Prostate gland (tissue), 2 donors: ENCODE measurements around the gene VSTM2A. TPM values are rescaled to one million over a fixed set of nuclear protein-coding genes. Genes with fewer than 3 reads are reported as not detected.

Source experiments
- DNase-seq: peaks from one replicate; pipeline ENCODE4 v3.0.0-alpha.2; 2019; ENCODE audit warnings: low spot score
- H3K27ac ChIP-seq, 2 donors: fragments of 200-600 bp; sonication (generic); 2 replicates each; pipeline ENCODE4 v1.5.1; 2017 to 2019
- H3K27me3 ChIP-seq: fragments of 200-600 bp; sonication (generic); replicated peaks from 2 replicates; pipeline ENCODE4 v1.5.1; 2019; ENCODE audit not compliant: insufficient read depth
- H3K36me3 ChIP-seq, 2 donors: fragments of 200-600 bp; sonication (generic); 1 replicate in 1 of 2; 2 replicates in 1 of 2; pipeline versions ENCODE4 v1.5.1 to v1.8.1; 2017 to 2019
- H3K4me1 ChIP-seq: fragments of 200-600 bp; sonication (generic); replicated peaks from 2 replicates; pipeline ENCODE4 v1.5.1; 2019
- H3K4me3 ChIP-seq, 2 donors: fragments of 200-600 bp; sonication (generic); 2 replicates each; pipeline ENCODE4 v1.5.1; 2017 to 2019
- H3K9me3 ChIP-seq: fragments of 200-600 bp; sonication (generic); 2 replicates; pipeline ENCODE4 v1.5.1; 2017
- CTCF ChIP-seq, 4 experiments: fragments of 200-600 bp in 2 of 4; fragments of 450-650 bp in 2 of 4; sonication (generic) in 2 of 4; IDR thresholded peaks; 1 replicate in 3 of 4; 2 replicates in 1 of 4; pipeline ENCODE4 v1.5.1; 2016 to 2019; ENCODE audit warnings: antibody characterized with exemption in 4 of 4, mild to moderate bottlenecking in 2 of 4, moderate library complexity in 2 of 4
- POLR2A ChIP-seq: fragments of 450-650 bp; IDR thresholded peaks from one replicate; pipeline ENCODE4 v1.6.1; 2016; ENCODE audit warnings: antibody characterized with exemption, mild to moderate bottlenecking
- POLR2AphosphoS5 ChIP-seq: sonication (generic); formaldehyde crosslinking; IDR thresholded peaks from one replicate; pipeline ENCODE4 v1.6.1; 2017; ENCODE audit warnings: antibody characterized with exemption
- WGBS: methylation state at CpG from one replicate; pipeline ENCODE4 v1.1.5; 2018; 5-methylcytosine and 5-hydroxymethylcytosine counted together
- intact Hi-C: fragments of 100-400 bp; cut with DNase I; formaldehyde crosslinking; loops from one replicate; pipeline ENCODE4 v1.14.2; 2022
- total RNA-seq, 2 donors: library from RNA; depleted of rRNA; stranded (reverse); fragments of >200 nt; gene quantifications; one replicate each; pipeline ENCODE4 v1.1.0, GENCODE V29; 2016

Gene VSTM2A
- total RNA-seq, 2 donors from 2014 or later: 3.9 to 5.8 TPM

- Histone ChIP-seq H3K36me3 (no peaks in the 10 kb centered on the region), H3K27ac (no peak overlapping the region), H3K27me3 (peaks cover 26% of the 10 kb centered on the region), H3K4me1 (no peaks in the 10 kb centered on the region), H3K9me3 (no peaks in the 10 kb centered on the region), H3K4me3 (no peak overlapping the region)
- TF ChIP-seq POLR2AphosphoS5 (no peak), POLR2A (no peak), CTCF (IDR thresholded peaks at IDR 0.05) (no peak)
- WGBS: 10% methylated on average over 3 of the region's 3 CpGs
- DNase-seq: no peak
- intact Hi-C loops: no loop called here
Measured at GRCh38 chr7:54544149-54544526, 2.0 kb downstream of the VSTM2A start.

- Histone ChIP-seq H3K4me3 (no peak overlapping the region), H3K27ac (no peak overlapping the region), H3K9me3 (no peaks in the 10 kb centered on the region), H3K36me3 (no peaks in the 10 kb centered on the region), H3K4me1 (no peaks in the 10 kb centered on the region), H3K27me3 (peaks cover 26% of the 10 kb centered on the region)
- 2% methylated on average over 37 of the region's 45 CpGs for WGBS
- DNase-seq: no peak
- intact Hi-C loops: no loop called here
- TF ChIP-seq CTCF (IDR thresholded peaks at IDR 0.05): no peak
- TF ChIP-seq POLR2AphosphoS5: no peak
- TF ChIP-seq POLR2A: no peak
Measured at GRCh38 chr7:54544527-54545240, 2.5 kb downstream of the VSTM2A start.

GRCh38 chr7:54545241-54545563, 3.0 kb downstream of the VSTM2A start:
- TF ChIP-seq POLR2AphosphoS5 (no peak), POLR2A (no peak), CTCF (IDR thresholded peaks at IDR 0.05) (no peak)
- peaks cover 26% of the 10 kb centered on the region for H3K27me3 ChIP-seq
- no peaks in the 10 kb centered on the region for H3K4me1 ChIP-seq
- no peak overlapping the region for H3K4me3 ChIP-seq
- no peaks in the 10 kb centered on the region for H3K9me3 ChIP-seq
- DNase-seq: no peak
- WGBS: 2% methylated on average over 5 of the region's 5 CpGs
- intact Hi-C loops: no loop called here
- H3K36me3 ChIP-seq: no peaks in the 10 kb centered on the region
- no peak overlapping the region for H3K27ac ChIP-seq

GRCh38 chr7:54546081-54546985, 4.2 kb downstream of the VSTM2A start:
- Histone ChIP-seq H3K36me3 (no peaks in the 10 kb centered on the region), H3K27ac (no peak overlapping the region), H3K4me1 (no peaks in the 10 kb centered on the region), H3K27me3 (peaks cover 26% of the 10 kb centered on the region), H3K9me3 (no peaks in the 10 kb centered on the region), H3K4me3 (peak overlapping the region in 1 of 2 donors; percentile 2)
- intact Hi-C loops: loop anchor here (2.0 kb wide), 1 partner anchor 118 kb away; no protein-coding TSS in a partner anchor
- no peak for DNase-seq
- 2% methylated on average over 41 of the region's 80 CpGs for WGBS
- no peak for TF ChIP-seq POLR2AphosphoS5
- no peak for TF ChIP-seq CTCF (IDR thresholded peaks at IDR 0.05)
- TF ChIP-seq POLR2A: no peak
